Prostate gland (tissue), 2 donors: Measurements from ENCODE around the gene ALK. TPM values are rescaled to one million over a fixed set of nuclear protein-coding genes. Genes with fewer than 3 reads are reported as not detected.

Experiments used
- DNase-seq: peaks from one replicate; pipeline ENCODE4 v3.0.0-alpha.2; 2019; ENCODE audit warnings: low spot score
- H3K27ac ChIP-seq, 2 donors: fragments of 200-600 bp; sonication (generic); 2 replicates each; pipeline ENCODE4 v1.5.1; 2017 to 2019
- H3K27me3 ChIP-seq: fragments of 200-600 bp; sonication (generic); replicated peaks from 2 replicates; pipeline ENCODE4 v1.5.1; 2019; ENCODE audit not compliant: insufficient read depth
- H3K36me3 ChIP-seq, 2 donors: fragments of 200-600 bp; sonication (generic); 1 replicate in 1 of 2; 2 replicates in 1 of 2; pipeline versions ENCODE4 v1.5.1 to v1.8.1; 2017 to 2019
- H3K4me1 ChIP-seq: fragments of 200-600 bp; sonication (generic); replicated peaks from 2 replicates; pipeline ENCODE4 v1.5.1; 2019
- H3K4me3 ChIP-seq, 2 donors: fragments of 200-600 bp; sonication (generic); 2 replicates each; pipeline ENCODE4 v1.5.1; 2017 to 2019
- H3K9me3 ChIP-seq: fragments of 200-600 bp; sonication (generic); 2 replicates; pipeline ENCODE4 v1.5.1; 2017
- CTCF ChIP-seq, 4 experiments: fragments of 200-600 bp in 2 of 4; fragments of 450-650 bp in 2 of 4; sonication (generic) in 2 of 4; IDR thresholded peaks; 1 replicate in 3 of 4; 2 replicates in 1 of 4; pipeline ENCODE4 v1.5.1; 2016 to 2019; ENCODE audit warnings: antibody characterized with exemption in 4 of 4, mild to moderate bottlenecking in 2 of 4, moderate library complexity in 2 of 4
- POLR2A ChIP-seq: fragments of 450-650 bp; IDR thresholded peaks from one replicate; pipeline ENCODE4 v1.6.1; 2016; ENCODE audit warnings: antibody characterized with exemption, mild to moderate bottlenecking
- POLR2AphosphoS5 ChIP-seq: sonication (generic); formaldehyde crosslinking; IDR thresholded peaks from one replicate; pipeline ENCODE4 v1.6.1; 2017; ENCODE audit warnings: antibody characterized with exemption
- WGBS: methylation state at CpG from one replicate; pipeline ENCODE4 v1.1.5; 2018; 5-methylcytosine and 5-hydroxymethylcytosine counted together
- intact Hi-C: fragments of 100-400 bp; cut with DNase I; formaldehyde crosslinking; loops from one replicate; pipeline ENCODE4 v1.14.2; 2022
- total RNA-seq, 2 donors: library from RNA; depleted of rRNA; stranded (reverse); fragments of >200 nt; gene quantifications; one replicate each; pipeline ENCODE4 v1.1.0, GENCODE V29; 2016

ALK gene
- total RNA-seq, 2 donors from 2014 or later: 0.14 to 1.2 TPM

DNA sequence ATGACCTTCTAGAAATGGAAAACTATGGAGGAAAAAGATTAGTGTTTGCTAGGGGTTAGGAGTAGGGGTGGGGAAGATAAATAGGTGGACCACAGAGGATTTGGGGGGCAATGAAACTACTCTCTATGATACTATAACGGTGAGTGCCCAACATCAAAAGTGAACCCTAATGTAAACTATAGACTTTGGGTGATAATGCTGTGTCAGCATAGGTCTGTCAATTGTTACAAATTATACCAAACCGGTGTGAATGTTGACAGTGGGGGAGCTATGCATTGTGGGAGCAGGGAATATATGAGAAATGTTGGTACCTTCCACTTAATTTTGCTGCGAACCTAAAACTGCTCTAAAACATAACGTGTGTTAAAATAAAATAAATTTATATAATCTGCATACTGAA lies 180.3 kb downstream of the ALK start:
- no peak for DNase-seq
- H3K27ac ChIP-seq: no peak overlapping the region
- WGBS: 90% methylated on average over 4 of the region's 4 CpGs
- intact Hi-C loops: no loop called here
- TF ChIP-seq POLR2AphosphoS5 (no peak), POLR2A (no peak)
- no peaks in the 10 kb centered on the region for H3K27me3 ChIP-seq
- H3K36me3 ChIP-seq: no peaks in the 10 kb centered on the region
- no peaks in the 10 kb centered on the region for H3K4me1 ChIP-seq
- no peaks in the 10 kb centered on the region for H3K9me3 ChIP-seq
- H3K4me3 ChIP-seq: no peak overlapping the region

- WGBS: 73% methylated on average over 4 of the region's 4 CpGs
- H3K27me3 ChIP-seq: no peaks in the 10 kb centered on the region
- DNase-seq: no peak
- H3K9me3 ChIP-seq: no peaks in the 10 kb centered on the region
- TF ChIP-seq CTCF (IDR thresholded peaks at IDR 0.05): no peak
- no peak for TF ChIP-seq POLR2A
- TF ChIP-seq POLR2AphosphoS5: no peak
- H3K36me3 ChIP-seq: no peaks in the 10 kb centered on the region
- H3K4me1 ChIP-seq: no peaks in the 10 kb centered on the region
- no peak overlapping the region for H3K27ac ChIP-seq
- intact Hi-C loops: no loop called here
- no peak overlapping the region for H3K4me3 ChIP-seq
These were observed 187.4 kb downstream of the ALK start for GRCh38 chr2:29733965-29734364.

GRCh38 chr2:29733213-29733612 lies 188.2 kb downstream of the ALK start:
- no peaks in the 10 kb centered on the region for H3K27me3 ChIP-seq
- no peaks in the 10 kb centered on the region for H3K4me1 ChIP-seq
- no peak overlapping the region for H3K27ac ChIP-seq
- no peak overlapping the region for H3K4me3 ChIP-seq
- no peaks in the 10 kb centered on the region for H3K36me3 ChIP-seq
- no peak for DNase-seq
- intact Hi-C loops: no loop called here
- no peak for TF ChIP-seq CTCF (IDR thresholded peaks at IDR 0.05)
- TF ChIP-seq POLR2AphosphoS5: no peak
- TF ChIP-seq POLR2A: no peak
- WGBS: 74% methylated on average over 1 of the region's 1 CpG
- no peaks in the 10 kb centered on the region for H3K9me3 ChIP-seq

DNA sequence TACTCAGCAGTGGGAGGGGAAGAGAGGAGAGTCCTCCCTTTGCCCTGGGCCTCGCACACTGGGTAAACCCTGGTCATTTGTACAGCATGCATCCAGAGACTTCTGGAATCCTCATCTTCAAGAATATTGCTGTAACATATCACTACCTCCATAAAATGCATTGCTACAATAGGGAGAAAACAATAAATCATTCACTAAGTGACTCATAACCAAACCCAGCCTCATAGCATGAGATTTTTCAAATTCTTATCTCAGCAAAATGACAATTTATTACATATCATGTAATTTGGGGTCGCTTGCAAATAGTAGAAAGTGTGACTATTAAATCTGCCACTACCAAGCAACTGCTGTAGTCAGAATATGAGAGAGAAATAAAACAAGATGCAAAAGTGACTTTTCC lies 189.4 kb downstream of the ALK start:
- no peaks in the 10 kb centered on the region for H3K36me3 ChIP-seq
- DNase-seq: no peak
- WGBS: 74% methylated on average over 2 of the region's 2 CpGs

GRCh38 chr2:29729932-29730331 lies 191.5 kb downstream of the ALK start:
- intact Hi-C loops: no loop called here
- Histone ChIP-seq H3K27ac (no peak overlapping the region), H3K4me1 (no peaks in the 10 kb centered on the region), H3K9me3 (no peaks in the 10 kb centered on the region), H3K4me3 (no peak overlapping the region), H3K27me3 (no peaks in the 10 kb centered on the region), H3K36me3 (no peaks in the 10 kb centered on the region)
- DNase-seq: no peak
- no peak for TF ChIP-seq POLR2A
- TF ChIP-seq CTCF (IDR thresholded peaks at IDR 0.05): no peak
- no peak for TF ChIP-seq POLR2AphosphoS5
- 71% methylated on average over 7 of the region's 7 CpGs for WGBS

More for the DNA sequence above, 189.4 kb downstream of the ALK start:
- H3K4me1 ChIP-seq: no peaks in the 10 kb centered on the region
- H3K9me3 ChIP-seq: no peaks in the 10 kb centered on the region
- H3K27me3 ChIP-seq: no peaks in the 10 kb centered on the region
- no peak overlapping the region for H3K27ac ChIP-seq
- intact Hi-C loops: no loop called here
- no peak for TF ChIP-seq CTCF (IDR thresholded peaks at IDR 0.05)
- no peak for TF ChIP-seq POLR2A
- TF ChIP-seq POLR2AphosphoS5: no peak
- no peak overlapping the region for H3K4me3 ChIP-seq
